ENCODE measurements around the gene TNFSF13B.

Gene TNFSF13B, protein sequence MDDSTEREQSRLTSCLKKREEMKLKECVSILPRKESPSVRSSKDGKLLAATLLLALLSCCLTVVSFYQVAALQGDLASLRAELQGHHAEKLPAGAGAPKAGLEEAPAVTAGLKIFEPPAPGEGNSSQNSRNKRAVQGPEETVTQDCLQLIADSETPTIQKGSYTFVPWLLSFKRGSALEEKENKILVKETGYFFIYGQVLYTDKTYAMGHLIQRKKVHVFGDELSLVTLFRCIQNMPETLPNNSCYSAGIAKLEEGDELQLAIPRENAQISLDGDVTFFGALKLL

DNA sequence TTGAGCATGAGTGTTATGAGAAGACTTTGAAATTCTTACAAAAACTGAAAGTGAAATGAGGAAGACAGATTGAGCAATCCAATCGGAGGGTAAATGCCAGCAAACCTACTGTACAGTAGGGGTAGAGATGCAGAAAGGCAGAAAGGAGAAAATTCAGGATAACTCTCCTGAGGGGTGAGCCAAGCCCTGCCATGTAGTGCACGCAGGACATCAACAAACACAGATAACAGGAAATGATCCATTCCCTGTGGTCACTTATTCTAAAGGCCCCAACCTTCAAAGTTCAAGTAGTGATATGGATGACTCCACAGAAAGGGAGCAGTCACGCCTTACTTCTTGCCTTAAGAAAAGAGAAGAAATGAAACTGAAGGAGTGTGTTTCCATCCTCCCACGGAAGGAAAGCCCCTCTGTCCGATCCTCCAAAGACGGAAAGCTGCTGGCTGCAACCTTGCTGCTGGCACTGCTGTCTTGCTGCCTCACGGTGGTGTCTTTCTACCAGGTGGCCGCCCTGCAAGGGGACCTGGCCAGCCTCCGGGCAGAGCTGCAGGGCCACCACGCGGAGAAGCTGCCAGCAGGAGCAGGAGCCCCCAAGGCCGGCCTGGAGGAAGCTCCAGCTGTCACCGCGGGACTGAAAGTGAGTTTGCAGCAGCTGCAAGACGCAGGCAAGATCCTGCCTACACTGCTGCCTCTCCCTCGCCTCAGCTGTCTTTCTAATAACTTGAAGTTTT, at the start of gene TNFSF13B:
TNFSF13B (plus strand) TSS at position 118 of the 728 bp plus-strand sequence; CDS start at position 296, 178 bp downstream.
- no peaks in the 10 kb centered on the region for H3K9me3 ChIP-seq
- peak within 1 kb of the TSS; percentile 97 for H3K27ac ChIP-seq
- H3K4me1 ChIP-seq (ENCODE audit: control insufficient read depth in 1 of 2, insufficient read depth in 1 of 2, low read depth in 1 of 2, low read length in 1 of 2), result peaks cover 76 to 84% of the 10 kb centered on the region in 2 experiments
- H3K4me3 ChIP-seq (ENCODE audit: low read depth in 1 of 2, low read length in 1 of 2), result peak within 1 kb of the TSS; percentile 75 to 86
- no peaks in the 10 kb centered on the region for H3K36me3 ChIP-seq
- TF ChIP-seq, protein P1, sequence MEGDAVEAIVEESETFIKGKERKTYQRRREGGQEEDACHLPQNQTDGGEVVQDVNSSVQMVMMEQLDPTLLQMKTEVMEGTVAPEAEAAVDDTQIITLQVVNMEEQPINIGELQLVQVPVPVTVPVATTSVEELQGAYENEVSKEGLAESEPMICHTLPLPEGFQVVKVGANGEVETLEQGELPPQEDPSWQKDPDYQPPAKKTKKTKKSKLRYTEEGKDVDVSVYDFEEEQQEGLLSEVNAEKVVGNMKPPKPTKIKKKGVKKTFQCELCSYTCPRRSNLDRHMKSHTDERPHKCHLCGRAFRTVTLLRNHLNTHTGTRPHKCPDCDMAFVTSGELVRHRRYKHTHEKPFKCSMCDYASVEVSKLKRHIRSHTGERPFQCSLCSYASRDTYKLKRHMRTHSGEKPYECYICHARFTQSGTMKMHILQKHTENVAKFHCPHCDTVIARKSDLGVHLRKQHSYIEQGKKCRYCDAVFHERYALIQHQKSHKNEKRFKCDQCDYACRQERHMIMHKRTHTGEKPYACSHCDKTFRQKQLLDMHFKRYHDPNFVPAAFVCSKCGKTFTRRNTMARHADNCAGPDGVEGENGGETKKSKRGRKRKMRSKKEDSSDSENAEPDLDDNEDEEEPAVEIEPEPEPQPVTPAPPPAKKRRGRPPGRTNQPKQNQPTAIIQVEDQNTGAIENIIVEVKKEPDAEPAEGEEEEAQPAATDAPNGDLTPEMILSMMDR (IDR thresholded peaks at IDR 0.05), result peak; percentile 44
- H3K27me3 ChIP-seq, result no peaks in the 10 kb centered on the region

GRCh38 chr13:108220041-108220440, 49.5 kb upstream of the TNFSF13B start:
- Histone ChIP-seq H3K27me3 (no peaks in the 10 kb centered on the region), H3K4me1 (ENCODE audit: control insufficient read depth in 1 of 2, insufficient read depth in 1 of 2, low read depth in 1 of 2, low read length in 1 of 2) (peaks cover 32 to 45% of the 10 kb centered on the region in 2 experiments), H3K27ac (no peak overlapping the region), H3K4me3 (ENCODE audit: low read depth in 1 of 2, low read length in 1 of 2) (no peak overlapping the region), H3K9me3 (no peaks in the 10 kb centered on the region), H3K36me3 (no peaks in the 10 kb centered on the region)
- TF ChIP-seq, protein P1 (IDR thresholded peaks at IDR 0.05), result no peak

DNA sequence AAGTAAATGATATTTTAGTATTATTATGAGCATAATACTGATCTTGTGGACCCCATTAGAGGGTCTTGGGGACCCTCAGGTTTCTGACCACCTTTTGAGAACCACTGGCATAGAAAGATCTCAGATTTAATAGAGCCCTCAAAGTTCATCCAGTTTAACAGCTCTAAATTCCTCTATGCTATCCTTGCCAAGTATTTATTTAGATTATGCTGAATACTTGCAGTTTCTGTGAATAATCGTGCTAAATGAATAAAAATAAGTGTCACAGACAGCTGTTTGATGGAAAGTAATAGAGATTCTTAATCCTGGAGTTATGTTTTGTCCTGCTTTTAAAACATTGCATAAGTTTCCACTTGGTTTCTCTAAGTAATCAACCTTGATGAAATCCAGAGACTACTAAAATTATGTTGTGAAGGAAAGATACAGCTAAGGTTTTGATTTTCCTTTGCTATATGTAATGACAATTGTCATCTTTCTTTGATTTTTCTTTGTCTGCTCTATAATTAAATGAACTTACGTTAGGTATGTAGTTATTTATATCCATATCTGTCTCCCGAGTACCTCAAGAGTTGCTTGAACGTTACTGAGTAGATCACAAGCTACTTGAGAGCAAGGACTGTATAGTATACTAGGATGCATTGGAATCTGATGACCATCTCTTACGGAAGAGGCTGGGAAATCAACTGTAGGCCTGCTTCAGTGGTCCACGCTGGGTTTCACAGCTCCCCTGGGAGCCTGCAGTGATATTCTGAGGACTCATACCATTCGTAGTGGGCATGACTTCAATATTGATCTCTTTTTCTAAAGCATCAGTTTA, 45.6 kb upstream of the TNFSF13B start:
- H3K4me3 ChIP-seq (ENCODE audit: low read depth in 1 of 2, low read length in 1 of 2), result no peak overlapping the region
- no peak overlapping the region for H3K27ac ChIP-seq
- peaks cover 14 to 29% of the 10 kb centered on the region in 2 experiments for H3K4me1 ChIP-seq (ENCODE audit: control insufficient read depth in 1 of 2, insufficient read depth in 1 of 2, low read depth in 1 of 2, low read length in 1 of 2)
- H3K9me3 ChIP-seq, result no peaks in the 10 kb centered on the region
- TF ChIP-seq, protein P1 (IDR thresholded peaks at IDR 0.05), result no peak
- H3K36me3 ChIP-seq, result peaks cover 6% of the 10 kb centered on the region
- H3K27me3 ChIP-seq, result no peaks in the 10 kb centered on the region

- H3K9me3 ChIP-seq, result no peaks in the 10 kb centered on the region
- no peaks in the 10 kb centered on the region for H3K27me3 ChIP-seq
- peaks cover 18% of the 10 kb centered on the region for H3K36me3 ChIP-seq
- H3K27ac ChIP-seq, result no peak overlapping the region
- TF ChIP-seq, protein P1 (IDR thresholded peaks at IDR 0.05), result no peak
- peaks cover 0 to 14% of the 10 kb centered on the region in 2 experiments for H3K4me1 ChIP-seq (ENCODE audit: control insufficient read depth in 1 of 2, insufficient read depth in 1 of 2, low read depth in 1 of 2, low read length in 1 of 2)
- no peak overlapping the region for H3K4me3 ChIP-seq (ENCODE audit: low read depth in 1 of 2, low read length in 1 of 2)
Measured at GRCh38 chr13:108225440-108225839, 44.1 kb upstream of the TNFSF13B start.

- H3K27me3 ChIP-seq, result no peaks in the 10 kb centered on the region
- peaks cover 0 to 11% of the 10 kb centered on the region in 2 experiments for H3K4me1 ChIP-seq (ENCODE audit: control insufficient read depth in 1 of 2, insufficient read depth in 1 of 2, low read depth in 1 of 2, low read length in 1 of 2)
- peak overlapping the region; percentile 24 for H3K27ac ChIP-seq
- H3K36me3 ChIP-seq, result peaks cover 18% of the 10 kb centered on the region
- TF ChIP-seq, protein P1 (IDR thresholded peaks at IDR 0.05), result no peak
- no peaks in the 10 kb centered on the region for H3K9me3 ChIP-seq
- no peak overlapping the region for H3K4me3 ChIP-seq (ENCODE audit: low read depth in 1 of 2, low read length in 1 of 2)
Measured at GRCh38 chr13:108226184-108226583, 43.3 kb upstream of the TNFSF13B start.
